Activated B cell treated with CpG ODN at 0.5 μM for 24 hours (primary cell): ENCODE results near the gene ZNF689. TPM values are rescaled to one million over a fixed set of nuclear protein-coding genes. Genes with fewer than 3 reads are reported as not detected.

Experiments used
- ATAC-seq: fragments of 200-7000 bp; cut with Tn5 transposase; one replicate; pipeline ENCODE4 v1.10.0; 2021; ENCODE audit warnings: low read depth, mild to moderate bottlenecking, moderate library complexity
- CTCF ChIA-PET: fragments of 350-600 bp; sonication (Branson Sonifier 250); formaldehyde crosslinking; loops from one replicate; lab custom pipeline; 2021; ENCODE audit warnings: antibody characterized with exemption; lab: Charles Lee
- POLR2A ChIA-PET: fragments of 350-600 bp; sonication (Branson Sonifier 250); formaldehyde crosslinking; loops from one replicate; lab custom pipeline; 2021; ENCODE audit warnings: antibody characterized with exemption; lab: Charles Lee
- DNase-seq: peaks from one replicate; pipeline ENCODE4 v3.0.0; 2022
- H3K27ac Mint-ChIP-seq: one replicate; pipeline ENCODE4 v1.8.0; 2020; ENCODE audit warnings: mixed read lengths
- H3K27me3 Mint-ChIP-seq: one replicate; pipeline ENCODE4 v1.8.0; 2021; ENCODE audit warnings: mixed read lengths
- H3K36me3 Mint-ChIP-seq: one replicate; pipeline ENCODE4 v1.8.0; 2021; ENCODE audit warnings: low read depth, mixed read lengths
- H3K4me1 Mint-ChIP-seq: one replicate; pipeline ENCODE4 v1.8.0; 2021; ENCODE audit warnings: mixed read lengths
- H3K4me3 Mint-ChIP-seq: one replicate; pipeline ENCODE4 v1.8.0; 2020; ENCODE audit warnings: mild to moderate bottlenecking, mixed read lengths
- H3K9me3 Mint-ChIP-seq: one replicate; pipeline ENCODE4 v1.8.0; 2020; ENCODE audit warnings: mixed read lengths
- intact Hi-C: fragments of 100-400 bp; cut with micrococcal nuclease; formaldehyde crosslinking; loops from one replicate; pipeline ENCODE4 v1.15.1; 2024
- total RNA-seq: library from RNA; stranded (reverse); gene quantifications from 2 replicates; pipeline ENCODE4 v1.2.3, GENCODE V29; 2022
- TF ChIP-seq, protein P1 (sequence below): fragments of 200-600 bp; IDR thresholded peaks from one replicate; pipeline ENCODE4 v1.8.0; 2022; ENCODE audit warnings: antibody characterized with exemption, mild to moderate bottlenecking

The ZNF689 gene
- total RNA-seq, 1 donor from 2014 or later, result 10.1 TPM

DNA sequence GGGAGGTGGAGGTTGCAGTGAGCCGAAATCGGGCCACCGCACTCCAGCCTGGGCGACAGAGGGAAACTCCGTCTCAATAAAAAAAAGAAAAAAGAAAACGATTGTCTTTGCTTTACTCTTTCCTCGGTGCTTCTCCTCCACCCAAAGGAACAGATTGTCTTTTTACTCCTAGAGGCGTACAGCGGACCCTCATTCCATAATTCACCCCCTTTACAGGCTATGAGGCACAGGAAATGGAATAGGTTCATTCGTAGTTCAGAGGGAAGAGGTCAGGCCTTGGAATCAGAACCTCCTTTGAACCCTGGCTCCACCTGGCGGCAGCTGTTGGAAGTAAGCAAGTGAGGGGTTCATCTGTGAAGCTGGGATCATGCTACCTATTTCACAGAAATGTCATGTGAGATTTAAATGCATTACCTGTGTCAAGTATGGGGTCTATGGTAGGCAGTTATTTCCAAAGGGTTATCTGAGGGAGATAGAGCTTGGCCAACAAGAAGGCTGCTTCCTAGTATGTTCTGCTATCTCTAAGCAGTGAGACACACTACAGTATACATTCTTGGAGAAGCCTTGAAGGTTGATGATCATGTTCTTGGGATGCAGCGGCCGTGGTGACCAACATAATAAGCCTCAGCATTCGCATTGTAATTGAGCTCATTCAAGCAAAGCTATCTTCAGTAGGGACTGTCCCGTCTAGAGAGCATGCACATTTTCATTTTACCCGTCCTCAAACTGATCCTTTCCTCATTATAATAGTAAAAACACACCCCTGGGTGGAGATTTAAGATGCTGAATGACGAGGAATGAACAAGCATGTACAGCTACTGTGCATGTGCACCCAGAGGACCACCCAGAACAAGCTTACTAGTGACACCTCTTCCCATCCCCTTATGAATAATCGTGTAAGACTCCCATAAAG lies 18.7 kb upstream of the ZNF689 start:
- H3K27ac Mint-ChIP-seq, result peak overlapping the region; percentile 76
- TF ChIP-seq, protein P1, sequence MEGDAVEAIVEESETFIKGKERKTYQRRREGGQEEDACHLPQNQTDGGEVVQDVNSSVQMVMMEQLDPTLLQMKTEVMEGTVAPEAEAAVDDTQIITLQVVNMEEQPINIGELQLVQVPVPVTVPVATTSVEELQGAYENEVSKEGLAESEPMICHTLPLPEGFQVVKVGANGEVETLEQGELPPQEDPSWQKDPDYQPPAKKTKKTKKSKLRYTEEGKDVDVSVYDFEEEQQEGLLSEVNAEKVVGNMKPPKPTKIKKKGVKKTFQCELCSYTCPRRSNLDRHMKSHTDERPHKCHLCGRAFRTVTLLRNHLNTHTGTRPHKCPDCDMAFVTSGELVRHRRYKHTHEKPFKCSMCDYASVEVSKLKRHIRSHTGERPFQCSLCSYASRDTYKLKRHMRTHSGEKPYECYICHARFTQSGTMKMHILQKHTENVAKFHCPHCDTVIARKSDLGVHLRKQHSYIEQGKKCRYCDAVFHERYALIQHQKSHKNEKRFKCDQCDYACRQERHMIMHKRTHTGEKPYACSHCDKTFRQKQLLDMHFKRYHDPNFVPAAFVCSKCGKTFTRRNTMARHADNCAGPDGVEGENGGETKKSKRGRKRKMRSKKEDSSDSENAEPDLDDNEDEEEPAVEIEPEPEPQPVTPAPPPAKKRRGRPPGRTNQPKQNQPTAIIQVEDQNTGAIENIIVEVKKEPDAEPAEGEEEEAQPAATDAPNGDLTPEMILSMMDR, result peak; percentile 70
- ChIA-PET POLR2A (interaction anchor here (0.5 to 1.8 kb wide), 9 partner anchors 19 to 1817 kb away, joined by 3 to 13 read pairs (median 4); partner anchors contain the start of genes ALDOA, ZNF689, ZNF747 and ZNF771), CTCF (interaction anchor here (0.6 to 2.0 kb wide), 24 partner anchors 9 to 537 kb away, joined by 3 to 12 read pairs (median 4); partner anchors contain the start of genes DCTPP1, FBRS, ITGAL and PRR14)
- H3K9me3 Mint-ChIP-seq, result no peaks in the 10 kb centered on the region
- H3K27me3 Mint-ChIP-seq, result no peaks in the 10 kb centered on the region
- no peaks in the 10 kb centered on the region for H3K36me3 Mint-ChIP-seq
- ATAC-seq (peak; percentile 93), DNase-seq (peak; percentile 84)
- intact Hi-C loops, result loop anchor here (1.0 to 2.0 kb wide), 2 partner anchors 66 to 199 kb away; partner anchors contain the start of gene DCTPP1
- H3K4me1 Mint-ChIP-seq, result peaks cover 6% of the 10 kb centered on the region
- peak overlapping the region; percentile 69 for H3K4me3 Mint-ChIP-seq

- H3K27ac Mint-ChIP-seq, result no peak overlapping the region
- TF ChIP-seq, protein P1, result no peak
- intact Hi-C loops, result no loop called here
- CTCF ChIA-PET, result interaction anchor here (1.2 kb wide), 1 partner anchor 10 kb away, joined by 3 read pairs; no protein-coding TSS in a partner anchor
- no peaks in the 10 kb centered on the region for H3K9me3 Mint-ChIP-seq
- no peaks in the 10 kb centered on the region for H3K36me3 Mint-ChIP-seq
- H3K27me3 Mint-ChIP-seq, result peaks cover 3% of the 10 kb centered on the region
- ATAC-seq (no peak), DNase-seq (no peak)
- POLR2A ChIA-PET, result interaction anchor here (0.7 kb wide), 2 partner anchors 94 to 216 kb away, joined by 3 to 5 read pairs; no protein-coding TSS in a partner anchor
- H3K4me3 Mint-ChIP-seq, result no peak overlapping the region
- H3K4me1 Mint-ChIP-seq, result peaks cover 5% of the 10 kb centered on the region
Observed at GRCh38 chr16:30626236-30626635, 16.0 kb upstream of the ZNF689 start.

- Mint-ChIP-seq H3K4me1 (peaks cover 3% of the 10 kb centered on the region), H3K4me3 (no peak overlapping the region), H3K36me3 (no peaks in the 10 kb centered on the region), H3K27ac (no peak overlapping the region), H3K9me3 (no peaks in the 10 kb centered on the region), H3K27me3 (peaks cover 3% of the 10 kb centered on the region)
- CTCF ChIA-PET, result no interaction called here
- POLR2A ChIA-PET, result interaction anchor here (1.0 kb wide), 1 partner anchor 142 kb away, joined by 9 read pairs; no protein-coding TSS in a partner anchor
- intact Hi-C loops, result no loop called here
- TF ChIP-seq, protein P1, result no peak
- ATAC-seq (no peak), DNase-seq (no peak)
Observed at GRCh38 chr16:30623536-30624283, 13.5 kb upstream of the ZNF689 start.

DNA sequence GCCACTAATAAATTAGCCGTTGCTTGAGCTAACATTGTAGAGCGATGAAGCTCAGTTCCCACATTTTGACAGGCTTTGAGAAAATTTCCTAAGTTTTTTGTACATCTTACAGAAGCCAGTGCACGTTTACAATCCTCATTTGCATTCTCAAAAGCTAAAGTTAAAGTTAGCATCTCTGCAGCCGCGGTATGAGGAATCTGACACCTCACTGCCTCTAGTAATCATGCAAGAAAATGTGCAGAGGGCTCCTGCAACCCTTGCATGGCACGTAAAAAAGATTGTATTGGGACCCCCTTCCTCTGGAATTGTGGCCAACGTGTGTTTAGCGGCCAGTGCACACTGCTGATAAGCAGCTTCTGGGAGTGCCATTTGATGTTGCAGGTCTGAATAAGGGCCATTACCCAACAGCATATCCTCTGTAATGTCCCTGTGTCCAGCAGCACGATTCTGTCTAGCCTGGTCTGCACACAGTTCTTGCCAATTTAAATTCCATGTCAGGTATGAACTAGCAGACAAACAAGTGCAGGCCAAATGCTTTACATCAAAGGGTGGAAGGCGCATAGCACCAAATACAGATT lies 12.4 kb upstream of the ZNF689 start:
- intact Hi-C loops, result no loop called here
- H3K4me3 Mint-ChIP-seq, result no peak overlapping the region

More for the DNA sequence above, 12.4 kb upstream of the ZNF689 start:
- H3K27ac Mint-ChIP-seq, result no peak overlapping the region
- H3K9me3 Mint-ChIP-seq, result no peaks in the 10 kb centered on the region
- ChIA-PET CTCF (no interaction called here), POLR2A (interaction anchor here (0.6 kb wide), 1 partner anchor 108 kb away, joined by 5 read pairs; no protein-coding TSS in a partner anchor)
- no peaks in the 10 kb centered on the region for H3K36me3 Mint-ChIP-seq
- DNase-seq (no peak), ATAC-seq (no peak)
- no peaks in the 10 kb centered on the region for H3K4me1 Mint-ChIP-seq
- TF ChIP-seq, protein P1, result no peak
- peaks cover 3% of the 10 kb centered on the region for H3K27me3 Mint-ChIP-seq
